A673 (cell line): Measurements from ENCODE around the gene CRHR1.

Source experiments
- CTCF ChIP-seq: fragments of 300-800, 200-600 bp; sonication (generic); conservative IDR thresholded peaks from 2 replicates; pipeline ENCODE4 v1.5.1; 2017; ENCODE audit warnings: low read depth, mild to moderate bottlenecking, antibody characterized with exemption, low read length, moderate library complexity, mixed read lengths
- EZH2 ChIP-seq: fragments of 200-600 bp; sonication (generic); IDR thresholded peaks from 2 replicates; pipeline ENCODE4 v1.6.1; 2017; ENCODE audit warnings: borderline replicate concordance, low read depth, mild to moderate bottlenecking, mixed read lengths, antibody characterized with exemption, low read length; ENCODE audit not compliant: poor library complexity, severe bottlenecking

- TF ChIP-seq CTCF (no peak), EZH2 (no peak)
Observed at GRCh38 chr17:45792437-45792836, 8.3 kb downstream of the CRHR1 start.
